OCI-LY3 (cell line): Measurements from ENCODE around the gene GPR84.

ENCODE experiments used
- CTCF ChIP-seq: fragments of 200-600, 300-600 bp; sonication (generic); IDR thresholded peaks from 2 replicates; pipeline ENCODE4 v1.5.1; 2014; ENCODE audit warnings: antibody characterized with exemption, low read length, low read depth
- EZH2phosphoT487 ChIP-seq: fragments of 200-600 bp; shearing (Covaris generic); IDR thresholded peaks from 2 replicates; pipeline ENCODE4 v1.6.1; 2018; ENCODE audit warnings: antibody characterized with exemption, mixed run types, low read depth

GRCh38 chr12:54372113-54372806 is 8.0 kb upstream of the GPR84 start:
- TF ChIP-seq CTCF (no peak), EZH2phosphoT487 (no peak)
